Upper lobe of left lung (tissue), 4 donors: Measurements from ENCODE around the gene KCNAB2.

Source experiments
- POLR2A ChIP-seq, 4 donors: fragments of 450-650 bp; IDR thresholded peaks; one replicate each; pipeline ENCODE4 v1.5.1; 2016 to 2017; ENCODE audit warnings: antibody characterized with exemption in 4 of 4, mild to moderate bottlenecking in 2 of 4
- POLR2AphosphoS5 ChIP-seq, 2 donors: sonication (generic); formaldehyde crosslinking; IDR thresholded peaks; one replicate each; pipeline ENCODE4 v1.5.1; 2017; ENCODE audit warnings: antibody characterized with exemption in 2 of 2
- TF ChIP-seq, protein P1 (sequence below), 6 experiments: fragments of 450-650 bp in 4 of 6; fragments of 200-600 bp in 2 of 6; sonication (generic) in 2 of 6; IDR thresholded peaks; one replicate each; pipeline ENCODE4 v1.5.1; 2016 to 2019; ENCODE audit warnings: antibody characterized with exemption in 6 of 6

DNA sequence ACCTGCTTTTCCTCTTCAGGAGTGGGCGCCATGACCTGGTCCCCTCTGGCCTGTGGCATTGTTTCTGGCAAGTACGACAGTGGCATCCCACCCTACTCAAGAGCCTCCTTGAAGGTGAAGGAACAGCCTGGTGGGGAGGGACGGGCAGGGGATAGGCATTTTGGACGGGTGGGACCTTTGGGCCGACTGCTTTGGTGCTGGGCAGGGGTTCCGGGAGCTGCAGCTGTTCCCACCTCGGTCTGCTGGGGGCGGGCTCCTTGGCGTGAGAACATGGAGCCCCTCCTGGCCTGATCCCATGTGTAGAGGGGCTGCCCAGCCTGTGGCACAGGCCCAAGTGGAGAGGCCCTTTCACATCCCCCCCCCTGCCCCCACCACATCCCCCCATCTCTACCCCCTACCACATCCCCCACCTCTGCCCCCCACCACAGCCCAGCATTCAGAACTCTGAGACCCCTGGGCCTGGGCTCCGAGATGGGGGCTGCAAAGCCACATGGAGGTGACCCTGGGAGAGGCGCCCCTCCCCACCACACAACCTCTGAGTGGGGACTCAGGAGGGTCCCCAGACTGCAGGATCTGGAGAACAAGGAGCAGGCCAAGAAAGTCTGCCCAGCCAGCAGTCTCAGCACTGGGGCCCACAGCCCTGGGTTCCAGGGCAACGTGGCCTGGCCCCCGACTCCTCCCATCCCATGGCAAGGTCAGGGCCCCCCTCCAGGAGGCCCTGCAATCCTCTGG, 50.0 kb downstream of the KCNAB2 start:
- TF ChIP-seq, protein P1, sequence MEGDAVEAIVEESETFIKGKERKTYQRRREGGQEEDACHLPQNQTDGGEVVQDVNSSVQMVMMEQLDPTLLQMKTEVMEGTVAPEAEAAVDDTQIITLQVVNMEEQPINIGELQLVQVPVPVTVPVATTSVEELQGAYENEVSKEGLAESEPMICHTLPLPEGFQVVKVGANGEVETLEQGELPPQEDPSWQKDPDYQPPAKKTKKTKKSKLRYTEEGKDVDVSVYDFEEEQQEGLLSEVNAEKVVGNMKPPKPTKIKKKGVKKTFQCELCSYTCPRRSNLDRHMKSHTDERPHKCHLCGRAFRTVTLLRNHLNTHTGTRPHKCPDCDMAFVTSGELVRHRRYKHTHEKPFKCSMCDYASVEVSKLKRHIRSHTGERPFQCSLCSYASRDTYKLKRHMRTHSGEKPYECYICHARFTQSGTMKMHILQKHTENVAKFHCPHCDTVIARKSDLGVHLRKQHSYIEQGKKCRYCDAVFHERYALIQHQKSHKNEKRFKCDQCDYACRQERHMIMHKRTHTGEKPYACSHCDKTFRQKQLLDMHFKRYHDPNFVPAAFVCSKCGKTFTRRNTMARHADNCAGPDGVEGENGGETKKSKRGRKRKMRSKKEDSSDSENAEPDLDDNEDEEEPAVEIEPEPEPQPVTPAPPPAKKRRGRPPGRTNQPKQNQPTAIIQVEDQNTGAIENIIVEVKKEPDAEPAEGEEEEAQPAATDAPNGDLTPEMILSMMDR (IDR thresholded peaks at IDR 0.05) = no peak
- TF ChIP-seq POLR2AphosphoS5 (IDR thresholded peaks at IDR 0.05) (no peak), POLR2A (IDR thresholded peaks at IDR 0.05) (no peak)
